Medulla oblongata (tissue), 1 donor: ENCODE results near the gene MESD.

Experiments used
- DNase-seq: peaks from one replicate; pipeline ENCODE4 v3.0.0-alpha.2; 2015; ENCODE audit errors: extremely low spot score

The MESD gene

DNA sequence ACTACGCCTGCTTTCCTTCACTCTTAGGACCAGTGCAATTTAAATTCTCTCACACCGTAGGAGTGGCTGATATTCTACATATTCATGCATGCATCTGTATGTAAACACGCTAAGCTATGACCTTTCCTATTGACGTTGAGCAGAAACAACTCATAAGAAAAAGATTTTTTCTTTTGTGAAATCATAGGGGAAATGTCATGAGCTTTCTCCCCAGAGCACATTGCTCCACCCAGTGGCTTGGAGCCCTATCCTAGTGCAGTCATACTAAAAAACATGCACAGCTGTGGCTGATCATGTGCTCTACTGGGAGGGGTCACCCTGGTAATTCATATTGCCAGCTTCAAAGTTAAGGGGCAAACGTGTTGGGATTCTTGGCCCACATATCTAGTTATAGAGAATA is 1.8 kb upstream of the MESD start:
- DNase-seq, result peak; percentile 86

DNA sequence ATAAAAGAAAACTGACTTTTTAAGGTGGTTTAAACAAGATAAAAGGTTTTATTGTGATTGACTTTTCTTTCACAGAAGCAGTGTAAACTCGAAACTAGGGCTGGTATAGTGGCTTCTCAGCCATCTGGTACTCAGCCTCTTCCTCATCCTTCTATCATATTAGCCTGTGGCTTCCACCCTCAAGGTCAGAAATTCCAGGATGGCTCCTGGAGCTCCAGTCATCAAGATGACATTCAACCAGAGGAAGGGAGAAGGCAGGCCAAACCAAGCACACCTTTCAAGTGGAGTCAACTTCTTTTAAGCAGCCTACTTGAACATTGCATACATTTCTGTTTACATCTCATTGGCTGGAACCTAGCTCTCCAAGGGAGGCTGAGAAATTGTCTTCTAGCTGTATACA is 1.3 kb upstream of the MESD start:
- peak; percentile 31 for DNase-seq

DNA sequence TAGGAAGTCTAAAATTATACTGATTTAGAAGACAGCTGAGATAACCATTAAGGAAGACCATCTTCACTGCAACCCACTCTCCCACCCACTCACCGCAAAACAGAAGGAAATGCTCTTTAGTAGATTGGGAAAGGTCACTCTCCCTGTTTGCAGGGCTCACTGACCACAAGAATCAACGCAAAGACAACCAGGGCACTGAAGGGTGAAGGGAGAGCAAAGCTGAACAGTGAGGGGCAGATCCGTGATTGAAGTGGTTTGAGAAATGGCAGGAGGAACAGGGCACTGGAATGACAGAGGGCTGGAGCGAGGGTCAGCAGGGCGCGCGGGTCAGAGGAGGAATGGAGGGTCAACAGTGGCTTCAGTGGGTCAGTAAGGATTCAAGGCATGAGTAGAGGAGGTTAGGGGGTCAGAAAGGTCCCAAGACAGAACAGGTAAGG is 520 bp downstream of the MESD start:
- DNase-seq, result peak; percentile 26

DNA sequence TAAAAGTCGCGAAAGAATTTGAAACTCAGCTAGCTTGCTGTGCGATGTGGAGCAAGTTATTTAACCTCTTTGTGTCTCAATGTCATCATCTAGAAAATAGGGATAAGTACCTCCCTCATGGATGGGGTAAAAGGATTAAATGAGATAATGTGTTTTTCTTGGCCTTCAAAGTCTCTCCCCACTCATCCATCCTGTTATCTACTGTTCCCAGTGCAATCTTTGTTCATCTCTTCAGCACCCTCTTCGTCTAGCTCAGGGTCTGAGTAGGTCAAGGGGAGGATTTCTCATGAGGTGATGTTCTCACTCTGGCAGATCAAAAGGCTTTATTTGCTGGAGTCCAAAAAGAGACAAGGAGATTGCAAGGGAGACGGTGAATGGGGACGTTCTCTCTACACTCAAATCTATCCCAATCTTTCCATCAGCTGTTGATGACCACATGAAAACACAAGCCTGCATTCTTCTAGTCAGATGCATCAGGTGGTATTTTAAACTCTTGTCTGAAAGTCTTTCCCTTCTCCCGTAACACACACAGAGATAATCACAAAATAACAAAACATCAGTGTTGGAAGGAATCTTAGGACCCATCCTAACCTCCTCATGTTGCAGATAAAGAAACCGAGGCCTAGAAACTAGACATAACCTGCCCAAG is 1.3 kb downstream of the MESD start:
- DNase-seq, result no peak

DNA sequence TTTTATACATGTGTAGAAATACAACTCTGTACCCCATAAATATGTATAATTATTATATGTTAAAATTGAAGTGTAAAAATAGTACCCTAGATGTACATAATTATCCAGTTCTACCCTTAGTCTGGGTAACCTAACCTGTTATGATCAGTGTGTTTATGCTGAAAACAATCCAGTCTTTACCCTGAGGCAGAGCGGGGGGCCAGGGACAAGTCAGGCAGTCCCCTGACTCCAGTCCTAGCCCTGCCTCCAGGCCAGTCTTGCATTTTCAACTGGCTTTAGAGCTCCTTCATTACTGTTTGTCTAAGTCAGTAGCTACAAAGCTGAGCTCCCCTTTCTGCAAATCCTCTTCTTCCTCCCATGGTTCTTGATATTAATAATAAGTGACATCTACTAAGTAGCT is 3.1 kb downstream of the MESD start:
- no peak for DNase-seq

DNA sequence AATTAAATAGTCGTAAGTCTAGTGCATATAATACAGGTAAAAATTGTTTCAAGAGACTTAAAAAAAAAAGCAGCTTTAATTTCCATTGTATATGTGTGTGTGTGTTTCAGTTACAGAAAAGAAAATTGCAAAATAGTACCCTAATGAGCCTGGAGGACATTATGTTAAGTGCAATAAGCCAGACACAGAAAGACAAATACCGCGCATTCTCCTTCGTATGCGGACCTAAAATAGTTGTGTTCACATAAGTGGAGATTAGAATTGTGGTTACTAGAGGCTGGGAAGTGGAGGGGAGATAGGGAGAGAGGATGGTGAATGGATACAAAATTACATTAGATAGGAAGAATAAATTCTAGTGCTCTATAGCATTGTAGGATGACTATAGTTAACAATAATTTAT is 3.6 kb downstream of the MESD start:
- DNase-seq, result no peak

DNA sequence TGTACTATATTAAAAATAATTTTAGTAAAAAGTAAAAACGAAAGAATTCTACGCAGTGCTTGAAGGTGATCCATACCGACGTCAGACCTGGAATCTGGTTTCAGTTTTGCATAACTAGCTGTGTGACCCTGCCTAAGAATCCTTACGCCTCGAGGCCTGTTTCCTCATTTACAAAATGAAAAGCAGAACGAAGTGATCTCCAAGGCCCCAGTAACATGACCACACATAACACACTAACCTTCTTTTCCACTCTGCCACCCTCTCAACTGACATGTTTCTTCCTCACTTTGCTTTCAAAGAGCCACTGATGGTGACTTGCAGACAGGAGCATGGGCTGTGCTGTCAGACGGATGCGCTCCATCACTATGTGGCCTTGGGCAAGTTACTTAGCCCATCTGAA is 4.8 kb downstream of the MESD start:
- peak; percentile 75 for DNase-seq

DNA sequence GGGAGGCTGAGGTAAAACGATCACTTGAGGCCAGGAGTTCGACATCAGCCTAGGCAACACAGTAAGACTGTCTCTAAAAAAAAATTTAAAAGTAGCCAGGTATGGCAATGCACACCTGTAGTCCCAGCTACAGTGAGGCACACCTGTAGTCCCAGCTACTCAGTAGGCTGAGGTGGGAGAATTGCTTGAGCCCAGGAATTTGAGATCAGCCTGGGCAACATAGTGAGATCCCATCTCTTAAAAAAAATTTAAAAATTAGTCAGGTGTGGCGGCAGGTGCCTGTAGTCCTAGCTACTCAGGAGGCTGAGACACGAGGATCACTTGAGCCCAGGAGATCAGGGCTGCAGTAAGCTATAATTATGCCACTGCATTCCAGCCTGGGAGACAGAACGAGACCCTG is 6.8 kb downstream of the MESD start:
- no peak for DNase-seq

DNA sequence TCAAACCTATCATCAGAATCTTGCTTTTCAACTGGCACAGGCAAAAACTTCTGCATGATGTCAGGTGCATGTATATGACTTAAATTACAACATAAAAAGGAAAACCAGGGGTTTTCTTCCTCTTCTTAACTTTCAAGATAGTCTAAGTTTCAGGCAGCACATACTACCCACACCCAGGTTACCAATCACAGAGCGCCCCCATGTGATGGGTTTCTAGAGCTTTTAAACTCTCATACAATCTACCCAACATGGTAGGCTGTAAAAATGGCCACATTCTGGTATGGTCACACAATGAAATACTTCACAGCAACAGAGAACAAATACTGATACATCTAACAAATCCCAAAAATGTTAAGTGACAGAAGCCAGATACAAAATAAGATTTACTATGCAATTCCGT is 7.4 kb downstream of the MESD start:
- DNase-seq, result no peak

DNA sequence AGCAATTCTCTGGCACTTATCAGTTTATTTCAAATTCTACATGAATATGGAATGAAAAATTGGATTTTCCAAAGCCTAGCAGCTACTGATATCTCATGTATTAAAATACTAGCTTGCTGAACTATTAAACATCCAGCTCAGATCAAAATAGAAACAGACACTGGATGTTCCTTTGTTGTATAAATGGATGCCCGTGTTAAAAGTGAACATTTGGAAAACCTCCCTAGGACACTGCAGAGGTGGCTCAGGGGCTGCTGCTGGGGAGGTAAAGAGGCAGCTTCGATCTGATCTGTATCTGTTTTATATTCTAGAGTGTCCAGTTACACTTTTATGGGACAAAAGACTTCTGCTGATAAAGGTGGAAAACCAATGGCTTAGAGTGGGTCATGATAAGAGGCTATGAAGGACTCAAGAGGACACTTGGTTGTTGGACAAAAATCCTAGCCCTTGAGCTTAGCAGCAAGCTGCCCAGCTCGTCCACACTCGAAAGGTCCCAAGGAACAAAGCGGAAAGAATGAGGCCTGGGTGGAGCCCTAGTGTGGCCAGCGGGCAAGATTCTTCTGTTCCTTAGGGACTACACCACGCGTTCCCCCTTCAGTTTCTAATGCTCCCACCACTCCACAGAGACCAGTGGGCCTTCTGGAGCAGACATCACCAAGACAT is 9.9 kb downstream of the MESD start:
- no peak for DNase-seq

DNA sequence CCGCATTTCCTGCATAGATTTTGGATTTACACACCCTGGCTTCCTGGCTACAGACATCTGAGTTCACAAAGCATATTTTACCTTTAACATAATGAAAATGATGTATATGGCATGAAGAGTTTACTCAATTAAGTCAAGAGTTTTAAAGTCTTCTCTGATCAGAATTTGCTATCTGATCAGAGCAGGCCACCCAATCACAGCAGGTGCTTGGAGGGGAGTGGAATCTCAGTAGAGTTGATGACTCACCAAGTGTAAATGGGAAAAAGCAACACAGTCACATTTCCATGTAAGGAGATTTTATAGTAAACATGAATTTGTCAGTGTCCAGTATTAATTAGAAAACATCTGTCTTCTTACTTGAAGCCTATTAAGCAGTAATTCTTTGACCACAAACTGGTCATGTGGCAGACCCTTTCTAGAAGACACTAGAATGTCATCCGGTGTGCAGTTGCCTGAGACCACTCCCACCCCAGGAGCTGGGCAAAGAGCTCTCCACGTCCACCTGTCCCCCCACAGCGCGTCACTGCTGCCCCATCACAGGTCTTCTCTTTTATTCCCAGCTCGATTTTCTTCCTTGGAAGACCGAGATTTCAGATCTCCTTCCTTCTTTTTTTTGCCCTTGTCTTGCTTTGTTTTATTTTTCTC is 10.8 kb downstream of the MESD start:
- no peak for DNase-seq

DNA sequence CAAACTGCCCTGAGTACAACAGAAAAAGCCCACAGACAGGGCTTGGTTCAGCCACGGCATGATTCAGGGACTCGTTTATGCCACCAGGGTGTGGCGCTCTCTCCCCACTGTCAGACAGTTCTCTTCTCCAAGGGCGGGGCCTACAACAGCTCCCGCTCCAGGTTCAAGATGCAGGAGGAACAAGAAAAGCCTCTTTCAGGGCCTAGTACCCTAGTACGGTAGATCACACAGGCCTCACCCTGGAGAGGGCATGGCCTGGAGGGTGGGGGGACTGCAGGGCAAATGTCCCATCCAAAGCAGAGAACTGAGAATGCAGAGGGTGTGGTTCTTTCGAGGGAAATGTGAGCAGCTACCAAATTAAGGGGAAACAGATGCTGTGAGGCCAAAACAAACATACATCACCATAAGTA is 12.0 kb downstream of the MESD start:
- peak; percentile 87 for DNase-seq

DNA sequence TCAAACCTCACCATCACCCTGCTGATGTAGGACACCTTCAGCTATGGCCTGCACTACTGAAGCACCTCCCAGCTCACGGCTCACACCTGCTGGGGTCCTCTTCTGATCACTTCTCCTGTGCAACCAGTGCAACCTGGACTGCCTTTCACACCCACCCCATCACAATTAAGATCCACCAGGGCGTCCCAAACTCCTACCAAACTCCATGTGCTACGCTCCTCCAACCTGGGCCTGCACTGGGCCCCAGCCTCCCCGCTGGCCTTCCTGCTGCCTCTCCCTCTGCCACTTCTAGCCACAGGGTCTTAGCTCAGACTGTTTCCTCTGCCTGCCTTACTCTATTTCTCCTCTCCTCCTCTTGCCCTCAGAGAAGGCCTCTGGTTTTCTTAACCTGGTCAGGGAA is 12.8 kb downstream of the MESD start:
- DNase-seq, result no peak

DNA sequence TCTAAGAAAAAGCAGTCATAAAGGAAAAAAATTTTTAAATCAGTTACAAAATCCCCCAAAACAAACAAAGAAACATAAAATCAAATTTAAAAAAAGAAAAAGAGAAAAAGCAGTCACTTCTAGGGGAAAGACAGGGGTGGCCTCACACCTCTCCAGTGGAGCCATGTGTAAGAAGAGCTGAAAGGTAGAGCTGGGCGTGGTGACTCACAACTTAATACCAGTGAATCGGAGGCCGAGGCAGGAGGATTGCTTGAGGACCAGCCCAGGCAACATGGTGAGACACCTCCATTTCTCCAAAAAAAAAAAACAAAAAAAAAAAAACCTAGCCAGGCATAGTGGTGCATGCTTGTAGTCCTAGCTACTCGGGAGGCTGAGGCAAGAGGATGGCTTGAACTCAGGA is 14.7 kb downstream of the MESD start:
- DNase-seq, result no peak

DNA sequence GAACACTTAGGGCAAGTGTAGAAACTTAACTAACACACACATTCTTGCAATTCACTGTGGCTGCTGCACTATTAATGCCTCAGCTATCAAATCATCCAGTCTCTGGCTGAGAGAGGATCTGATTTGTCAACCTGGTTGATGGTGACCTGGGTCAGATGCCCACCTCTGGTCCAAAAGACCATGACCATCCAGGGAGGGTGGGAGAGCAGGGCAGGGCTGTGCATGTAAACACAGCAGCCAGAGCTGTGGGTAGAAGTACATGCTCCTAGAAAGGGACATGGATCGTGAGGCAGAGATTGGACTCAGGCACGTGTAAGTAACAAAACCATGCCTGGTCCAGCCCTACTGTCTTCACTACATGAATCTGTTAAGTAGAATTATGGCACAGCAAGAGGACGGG is 17.3 kb downstream of the MESD start:
- no peak for DNase-seq

DNA sequence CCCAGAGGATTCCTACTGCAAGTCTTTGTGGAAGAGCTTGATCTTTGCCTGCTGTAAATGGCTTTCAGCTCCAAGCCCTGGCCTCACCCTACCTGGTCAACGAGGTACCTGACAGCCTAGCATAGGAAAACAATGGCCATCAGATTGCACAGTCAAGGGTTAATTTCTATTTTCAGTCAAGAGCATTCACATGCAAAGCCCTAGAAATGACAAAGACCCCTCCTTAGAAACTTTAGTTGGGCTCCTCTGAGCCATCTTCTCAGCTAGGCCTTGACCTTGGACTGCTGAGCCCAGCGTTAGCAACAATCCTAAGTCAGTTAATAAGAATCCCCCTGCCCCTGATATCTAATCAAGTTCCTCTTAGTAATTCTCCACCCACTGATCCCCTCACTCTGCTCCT is 18.5 kb downstream of the MESD start:
- DNase-seq, result no peak

DNA sequence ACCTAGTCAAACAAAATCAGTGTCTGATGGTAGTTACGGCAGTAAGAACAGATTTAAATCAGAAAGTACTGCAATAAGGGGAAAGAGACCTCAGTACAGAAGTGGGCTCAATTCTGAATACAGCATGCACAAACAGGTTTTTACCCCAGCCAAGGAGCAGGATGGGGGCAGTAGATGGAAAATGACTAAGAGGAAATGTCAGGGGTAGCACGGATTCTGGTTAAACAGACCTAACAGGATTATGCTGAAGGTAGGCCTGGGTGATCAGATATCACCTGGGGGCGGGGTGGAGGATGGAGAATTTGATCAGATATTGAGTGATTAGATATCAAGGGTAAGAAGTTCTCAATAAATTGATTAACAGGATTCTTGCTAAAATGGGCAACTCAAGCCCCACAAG is 19.0 kb downstream of the MESD start:
- no peak for DNase-seq

DNA sequence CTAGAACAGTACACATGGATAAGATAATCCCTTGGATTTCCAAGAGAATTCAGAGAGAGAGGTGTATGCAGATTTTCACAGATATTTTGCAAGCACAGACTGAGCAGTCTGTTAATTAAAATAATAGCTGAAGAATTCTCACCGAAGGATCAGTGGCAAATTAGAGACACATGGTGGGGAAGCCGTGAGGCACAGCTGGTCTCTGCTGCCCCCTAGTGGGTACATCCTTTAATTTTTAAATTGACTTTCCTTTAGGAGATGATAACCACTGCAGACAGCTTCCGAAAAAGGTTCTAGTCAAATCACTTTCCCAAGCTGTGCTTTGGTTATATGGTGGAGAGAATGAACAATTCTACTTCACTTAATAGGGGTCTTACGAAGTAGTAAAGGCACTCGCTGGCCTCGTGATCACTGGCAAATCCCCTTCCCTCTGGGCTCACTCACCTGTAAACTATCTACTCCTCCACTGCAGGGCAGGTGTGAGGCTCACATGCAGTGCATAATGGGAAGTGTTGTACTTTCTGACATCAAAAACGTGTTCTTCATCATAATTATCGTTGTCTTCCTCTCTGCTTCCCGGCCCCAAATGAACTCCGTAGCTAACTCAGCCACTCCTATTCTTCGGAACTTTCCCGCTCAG is 19.5 kb downstream of the MESD start:
- peak; percentile 81 for DNase-seq

DNA sequence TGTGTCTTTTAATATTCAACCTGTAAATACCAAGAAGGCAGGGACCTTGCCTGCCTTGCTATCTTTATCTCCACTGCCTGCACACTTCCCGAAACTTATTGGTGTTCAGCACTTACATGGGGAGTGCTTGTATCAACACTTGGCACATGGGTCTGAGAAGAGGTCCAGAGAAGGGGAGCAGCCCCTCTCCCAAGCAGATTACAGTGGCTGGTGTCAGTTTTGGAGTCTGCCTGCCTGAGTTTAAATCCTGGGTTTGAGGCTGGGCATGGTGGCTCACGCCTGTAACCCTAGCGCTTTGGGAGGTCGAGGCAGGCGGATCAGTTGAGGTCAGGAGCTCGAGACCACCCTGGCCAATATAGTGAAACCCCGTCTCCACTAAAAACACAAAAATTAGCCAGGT is 20.3 kb downstream of the MESD start:
- no peak for DNase-seq

DNA sequence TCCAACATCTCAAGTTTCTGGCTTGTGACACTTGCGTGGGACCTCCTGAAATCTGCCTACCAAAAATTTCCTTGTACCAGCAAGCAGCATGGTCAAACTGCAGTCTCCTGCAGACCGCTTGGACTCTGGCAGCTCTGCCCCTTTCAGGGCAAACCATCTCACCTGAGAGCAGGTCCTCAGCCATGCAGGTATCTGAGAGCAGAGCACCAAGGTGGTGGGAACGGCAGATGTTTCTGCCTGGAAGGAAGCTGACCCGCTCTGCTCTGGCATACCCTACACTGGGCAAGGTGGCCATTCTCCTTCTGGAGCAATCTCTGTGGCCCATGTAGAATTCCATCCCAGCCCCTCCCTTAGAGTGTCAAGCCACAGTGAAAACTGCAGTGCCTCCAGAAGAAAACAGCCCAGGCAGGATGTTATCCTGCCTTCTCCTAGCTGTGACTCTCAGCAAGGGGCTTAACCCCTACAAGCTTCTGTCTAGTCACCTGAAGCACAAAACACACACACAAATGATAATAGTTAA is 21.6 kb downstream of the MESD start:
- DNase-seq, result no peak

DNA sequence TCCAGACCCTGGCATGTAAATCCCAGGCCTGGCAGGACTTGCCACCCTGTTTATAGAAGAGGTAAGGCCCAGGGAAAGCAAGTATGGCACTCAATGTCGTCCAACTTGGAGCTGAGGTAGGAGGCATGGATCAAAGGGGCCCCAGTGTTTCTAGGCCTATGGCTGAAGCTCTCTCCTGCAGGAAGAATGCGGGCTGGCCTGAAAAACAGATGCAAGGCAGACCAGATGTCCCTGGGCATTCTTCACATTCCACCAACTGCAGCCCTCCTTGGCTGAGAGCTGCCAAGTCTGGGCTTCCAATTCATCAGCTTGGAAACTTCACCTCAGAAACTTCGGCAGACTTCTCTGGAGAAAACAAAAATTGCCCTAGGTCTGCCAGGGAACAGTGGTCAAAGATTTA is 22.2 kb downstream of the MESD start:
- no peak for DNase-seq

DNA sequence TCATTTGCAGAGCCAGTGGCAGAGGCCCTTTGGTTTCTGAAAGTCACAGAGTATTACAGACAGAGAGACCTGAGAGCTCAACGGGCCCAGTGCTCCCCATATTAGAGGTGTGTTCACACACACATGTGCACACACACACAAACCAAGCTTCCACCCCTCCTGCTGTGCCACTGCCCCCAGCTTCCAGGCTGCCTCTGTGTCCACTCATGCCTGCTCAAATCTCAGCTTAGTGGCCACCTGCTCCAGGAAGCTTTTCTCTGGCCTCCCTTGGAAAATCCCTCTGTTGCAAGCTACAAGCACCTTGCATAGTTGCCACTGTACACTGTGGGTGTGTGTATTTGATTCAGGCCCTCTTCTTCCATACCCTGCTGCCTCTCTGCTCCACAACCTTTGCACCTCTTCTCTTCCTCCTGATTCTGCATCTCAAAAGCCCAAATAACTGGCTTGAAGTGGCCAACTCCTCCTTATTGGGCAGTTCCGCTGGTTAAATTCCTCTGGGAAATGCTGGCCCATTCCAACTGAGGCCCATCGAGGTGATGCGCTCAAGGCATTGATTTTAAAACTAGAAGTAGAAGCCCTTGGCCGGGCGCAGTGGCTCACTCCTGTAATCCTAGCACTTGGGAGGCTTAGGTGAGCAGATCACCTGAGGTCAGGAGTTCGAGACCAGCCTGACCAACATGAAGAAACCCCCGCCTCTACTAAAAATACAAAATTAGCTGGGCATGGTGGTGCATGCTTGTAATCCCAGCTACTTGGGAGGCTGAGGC is 23.0 kb downstream of the MESD start:
- no peak for DNase-seq
